ENCODE measurements around the gene GNA12. TPM values are rescaled to one million over a fixed set of nuclear protein-coding genes. Genes with fewer than 3 reads are reported as not detected.
A peak's percentile ranks its signal among the peaks of the same experiment; 100 is the strongest.
"Not testable (repeated sequence)": the region's sequence is repeated elsewhere in the genome, so short reads cannot be mapped to it uniquely, and the experiment has no call there.

Gene GNA12
- polyA plus RNA-seq, 1 donor from 2014 or later: 16.4 TPM

DNA sequence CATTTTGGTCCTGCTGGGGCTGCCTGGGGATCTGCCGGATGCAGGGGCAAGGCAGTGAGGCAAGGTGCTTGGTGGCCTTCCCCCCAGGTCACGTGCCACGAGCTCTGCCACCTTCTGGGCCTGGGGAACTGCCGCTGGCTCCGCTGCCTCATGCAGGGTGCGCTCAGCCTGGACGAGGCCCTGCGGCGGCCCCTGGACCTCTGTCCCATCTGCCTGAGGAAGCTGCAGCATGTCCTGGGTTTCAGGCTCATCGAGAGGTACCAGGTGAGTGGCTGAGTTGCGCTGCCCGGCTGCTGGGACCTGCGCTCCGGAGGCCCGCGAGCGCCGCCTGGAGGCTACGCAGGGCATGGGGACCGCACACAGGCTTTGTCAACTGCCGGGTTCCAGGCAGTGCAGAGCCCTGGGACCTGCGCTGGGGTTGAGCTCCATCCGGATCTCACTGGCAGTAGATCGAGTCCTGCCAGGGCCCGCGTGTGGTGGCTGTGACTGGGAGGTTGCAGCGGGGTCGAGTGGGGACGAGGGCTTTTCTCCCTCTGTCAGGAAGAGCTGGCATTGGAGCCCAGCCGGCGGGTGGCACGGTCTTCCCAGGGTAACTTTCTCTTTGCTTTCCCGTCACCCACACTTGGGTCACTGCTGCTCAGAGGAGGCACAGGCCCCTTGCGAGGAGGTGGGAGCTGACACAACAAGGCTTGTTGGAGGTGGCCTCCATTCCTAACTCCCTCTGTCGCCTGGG lies 134.4 kb downstream of the GNA12 start:
- H3K36me3 Mint-ChIP-seq: no peaks in the 10 kb centered on the region
- H3K4me1 Mint-ChIP-seq: peaks cover 14 to 31% (median 17%) of the 10 kb centered on the region in 3 donors
- H3K27ac Mint-ChIP-seq: peak overlapping the region; percentile 98
- peak overlapping the region; percentile 87 to 96 (median 93) for H3K4me3 Mint-ChIP-seq
- H3K27me3 Mint-ChIP-seq: no peaks in the 10 kb centered on the region
- H3K9me3 Mint-ChIP-seq: no peaks in the 10 kb centered on the region

GRCh38 chr7:2708547-2709310 lies 135.4 kb downstream of the GNA12 start:
- Mint-ChIP-seq H3K4me3 (peak overlapping the region in 3 of 4 donors; percentile 87 to 96 (median 87)), H3K4me1 (peaks cover 14 to 21% (median 14%) of the 10 kb centered on the region in 3 donors), H3K9me3 (no peaks in the 10 kb centered on the region), H3K27ac (peak overlapping the region; percentile 88 to 98 (median 98)), H3K36me3 (no peaks in the 10 kb centered on the region), H3K27me3 (no peaks in the 10 kb centered on the region)

GRCh38 chr7:2708041-2708440 lies 136.1 kb downstream of the GNA12 start:
- H3K36me3 Mint-ChIP-seq: no peaks in the 10 kb centered on the region
- no peaks in the 10 kb centered on the region for H3K9me3 Mint-ChIP-seq
- peaks cover 14 to 18% (median 14%) of the 10 kb centered on the region in 3 donors for H3K4me1 Mint-ChIP-seq
- H3K4me3 Mint-ChIP-seq: peak overlapping the region in 1 of 4 donors; percentile 41
- peak overlapping the region in 1 of 3 donors; percentile 88 for H3K27ac Mint-ChIP-seq
- no peaks in the 10 kb centered on the region for H3K27me3 Mint-ChIP-seq

- H3K4me3 Mint-ChIP-seq: peak overlapping the region in 1 of 4 donors; percentile 32
Measured at GRCh38 chr7:2707481-2707880, 136.6 kb downstream of the GNA12 start.

GRCh38 chr7:2706685-2707126 lies 137.4 kb downstream of the GNA12 start:
- Mint-ChIP-seq H3K4me3 (peak overlapping the region in 1 of 4 donors; percentile 76), H3K4me1 (peaks cover 14 to 18% (median 14%) of the 10 kb centered on the region in 3 donors), H3K27ac (peak overlapping the region in 1 of 3 donors; percentile 63), H3K27me3 (no peaks in the 10 kb centered on the region), H3K9me3 (no peaks in the 10 kb centered on the region), H3K36me3 (no peaks in the 10 kb centered on the region)

More at GRCh38 chr7:2707481-2707880, 136.6 kb downstream of the GNA12 start:
- Mint-ChIP-seq H3K9me3 (no peaks in the 10 kb centered on the region), H3K4me1 (peaks cover 14 to 18% (median 14%) of the 10 kb centered on the region in 3 donors), H3K27me3 (no peaks in the 10 kb centered on the region), H3K36me3 (no peaks in the 10 kb centered on the region), H3K27ac (peak overlapping the region in 2 of 3 donors; percentile 19 to 63)

- no peak overlapping the region for H3K4me3 Mint-ChIP-seq
- peak overlapping the region in 1 of 3 donors; percentile 55 for H3K27ac Mint-ChIP-seq
- H3K27me3 Mint-ChIP-seq: no peaks in the 10 kb centered on the region
- H3K36me3 Mint-ChIP-seq: no peaks in the 10 kb centered on the region
- no peaks in the 10 kb centered on the region for H3K9me3 Mint-ChIP-seq
- H3K4me1 Mint-ChIP-seq: peaks cover 5 to 11% (median 5%) of the 10 kb centered on the region in 3 donors
Measured at GRCh38 chr7:2705371-2706096, 138.6 kb downstream of the GNA12 start.

GRCh38 chr7:2702594-2702957 lies 141.5 kb downstream of the GNA12 start:
- peak overlapping the region in 1 of 4 donors; percentile 49 for H3K4me3 Mint-ChIP-seq
- H3K9me3 Mint-ChIP-seq: no peaks in the 10 kb centered on the region
- peaks cover 9 to 11% (median 10%) of the 10 kb centered on the region in 3 donors for H3K4me1 Mint-ChIP-seq
- no peaks in the 10 kb centered on the region for H3K36me3 Mint-ChIP-seq
- peak overlapping the region in 2 of 3 donors; percentile 82 to 86 for H3K27ac Mint-ChIP-seq
- H3K27me3 Mint-ChIP-seq: peaks cover 4% of the 10 kb centered on the region

- Mint-ChIP-seq H3K9me3 (no peaks in the 10 kb centered on the region), H3K4me3 (peak overlapping the region in 1 of 4 donors; percentile 49), H3K27me3 (peaks cover 4% of the 10 kb centered on the region), H3K27ac (peak overlapping the region in 2 of 3 donors; percentile 82 to 86), H3K36me3 (no peaks in the 10 kb centered on the region), H3K4me1 (peaks cover 9 to 11% (median 10%) of the 10 kb centered on the region in 3 donors)
Measured at GRCh38 chr7:2701832-2702593, 142.1 kb downstream of the GNA12 start.

- Mint-ChIP-seq H3K27me3 (peaks cover 4% of the 10 kb centered on the region), H3K4me3 (no peak overlapping the region), H3K27ac (peak overlapping the region in 1 of 3 donors; percentile 35)
Measured at GRCh38 chr7:2701424-2701823, 142.7 kb downstream of the GNA12 start.

DNA sequence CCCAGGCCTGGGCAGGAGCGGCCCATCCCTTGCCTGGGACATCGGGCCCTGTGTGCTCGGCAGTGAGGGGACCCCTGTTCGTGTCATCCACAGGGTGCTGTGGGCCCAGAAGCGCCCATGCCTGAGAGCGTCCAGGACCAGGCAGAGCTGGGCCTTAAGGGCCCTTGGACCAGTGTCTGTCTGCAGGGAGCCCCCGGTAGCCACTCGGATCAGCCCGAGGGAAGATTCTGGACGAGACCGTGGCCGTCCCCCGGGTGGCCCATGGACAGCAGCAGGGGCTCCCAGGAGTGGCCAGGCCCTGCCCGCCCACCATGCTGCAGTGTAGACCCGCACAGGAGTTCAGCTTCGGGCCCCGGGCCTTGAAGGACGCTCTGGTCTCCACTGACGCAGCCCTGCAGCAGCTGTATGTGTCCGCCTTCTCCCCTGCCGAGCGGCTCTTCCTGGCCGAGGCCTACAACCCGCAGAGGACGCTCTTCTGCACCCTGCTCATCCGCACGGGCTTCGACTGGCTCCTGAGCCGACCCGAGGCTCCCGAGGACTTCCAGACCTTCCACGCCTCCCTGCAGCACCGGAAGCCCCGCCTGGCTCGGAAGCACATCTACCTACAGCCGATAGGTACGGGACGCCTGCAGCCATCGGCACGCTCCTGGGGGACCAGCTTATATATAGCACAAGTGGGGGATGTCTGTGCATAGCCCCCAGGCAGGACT lies 143.8 kb downstream of the GNA12 start:
- H3K27ac Mint-ChIP-seq: peak overlapping the region in 1 of 3 donors; percentile 69
- peaks cover 4% of the 10 kb centered on the region for H3K27me3 Mint-ChIP-seq
- peaks cover 9 to 11% (median 10%) of the 10 kb centered on the region in 3 donors for H3K4me1 Mint-ChIP-seq
- H3K36me3 Mint-ChIP-seq: no peaks in the 10 kb centered on the region
- H3K4me3 Mint-ChIP-seq: no peak overlapping the region
- H3K9me3 Mint-ChIP-seq: no peaks in the 10 kb centered on the region

More at GRCh38 chr7:2701424-2701823, 142.7 kb downstream of the GNA12 start:
- Mint-ChIP-seq H3K4me1 (peaks cover 9 to 11% (median 10%) of the 10 kb centered on the region in 3 donors), H3K36me3 (no peaks in the 10 kb centered on the region), H3K9me3 (no peaks in the 10 kb centered on the region)

GRCh38 chr7:2699289-2699620 lies 144.9 kb downstream of the GNA12 start:
- H3K4me1 Mint-ChIP-seq: peaks cover 9 to 11% (median 10%) of the 10 kb centered on the region in 3 donors
- peak overlapping the region in 2 of 3 donors; percentile 30 to 69 for H3K27ac Mint-ChIP-seq
- H3K9me3 Mint-ChIP-seq: no peaks in the 10 kb centered on the region
- H3K27me3 Mint-ChIP-seq: peaks cover 6% of the 10 kb centered on the region
- H3K36me3 Mint-ChIP-seq: no peaks in the 10 kb centered on the region
- H3K4me3 Mint-ChIP-seq: peak overlapping the region; percentile 3 to 88 (median 66)

DNA sequence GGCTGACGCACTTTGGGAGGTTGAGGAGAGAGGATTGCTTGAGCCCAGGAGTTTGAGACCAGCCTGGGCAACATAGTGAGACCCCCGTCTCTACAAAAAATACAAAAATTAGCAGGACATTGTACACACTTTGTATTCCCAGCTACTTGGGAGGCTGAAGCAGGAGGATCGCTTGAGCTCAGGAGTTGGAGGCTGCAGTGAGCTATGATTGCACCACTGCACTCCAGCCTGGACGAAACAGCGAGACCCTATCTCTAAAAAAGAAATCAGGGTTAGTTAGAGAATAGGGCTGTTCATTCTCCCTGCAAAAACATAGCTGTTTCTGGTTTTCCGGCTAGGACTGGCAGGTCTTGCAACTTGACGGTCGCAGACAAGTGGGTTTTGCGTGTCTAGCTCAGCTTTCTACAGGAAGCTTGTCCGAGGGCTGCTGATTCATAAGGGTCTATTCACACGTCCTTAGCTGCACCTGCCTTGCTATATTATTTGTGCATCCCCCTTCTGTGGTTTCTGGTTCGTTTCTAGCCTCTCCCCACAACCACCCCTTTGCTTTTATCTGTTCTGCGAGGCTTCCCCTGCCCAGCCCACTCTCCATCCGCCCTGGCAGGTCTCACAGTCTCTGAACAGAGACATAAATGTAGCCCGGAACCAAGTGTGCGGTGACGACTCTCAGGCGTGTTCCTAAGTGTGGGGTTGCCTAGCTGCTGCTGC lies 145.4 kb downstream of the GNA12 start:
- H3K36me3 Mint-ChIP-seq: no peaks in the 10 kb centered on the region
- H3K4me1 Mint-ChIP-seq: peaks cover 9 to 11% (median 10%) of the 10 kb centered on the region in 3 donors
- peaks cover 6% of the 10 kb centered on the region for H3K27me3 Mint-ChIP-seq
- no peaks in the 10 kb centered on the region for H3K9me3 Mint-ChIP-seq
- peak overlapping the region in 2 of 3 donors; percentile 30 to 69 for H3K27ac Mint-ChIP-seq
- peak overlapping the region; percentile 3 to 88 (median 72) for H3K4me3 Mint-ChIP-seq

DNA sequence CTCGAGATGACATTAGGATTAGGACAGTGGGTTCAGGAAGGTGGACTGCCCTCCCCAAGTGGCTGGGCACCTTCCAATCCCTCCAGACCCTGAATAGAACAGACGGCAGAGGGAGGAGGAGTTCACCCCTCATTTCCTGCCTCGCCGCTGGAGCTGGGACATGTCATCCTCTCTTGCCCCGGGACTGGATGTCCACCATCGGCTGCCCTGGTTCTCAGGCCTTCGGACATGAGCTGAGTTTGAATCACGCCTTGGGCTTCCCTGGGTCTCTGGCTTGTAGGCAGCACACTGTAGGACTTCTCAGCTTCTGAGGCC lies 150.0 kb downstream of the GNA12 start:
- Mint-ChIP-seq H3K27me3 (peaks cover 20% of the 10 kb centered on the region), H3K4me1 (peaks cover 4 to 12% (median 8%) of the 10 kb centered on the region in 3 donors)
- H3K27ac Mint-ChIP-seq, H3K36me3 Mint-ChIP-seq, H3K9me3 Mint-ChIP-seq, H3K4me3 Mint-ChIP-seq: not testable (repeated sequence)
